GM23338 (cell line): ENCODE measurements around the gene ARSB. TPM values are rescaled to one million over a fixed set of nuclear protein-coding genes. Genes with fewer than 3 reads are reported as not detected.

ENCODE experiments used
- ATAC-seq: fragments of 200-7000 bp; cut with Tn5 transposase; 3 replicates; pipeline ENCODE4 v1.9.1; 2020
- DNase-seq: peaks from one replicate; pipeline ENCODE4 v3.0.0-alpha.2; 2015; ENCODE audit warnings: low spot score
- H2AFZ ChIP-seq: fragments of 200-600 bp; sonication (generic); 2 replicates; pipeline ENCODE4 v1.8.0; 2016; ENCODE audit warnings: antibody characterized with exemption, mild to moderate bottlenecking, moderate library complexity
- H3F3A ChIP-seq: fragments of 200-600 bp; sonication (generic); replicated peaks from 2 replicates; pipeline ENCODE4 v1.8.0; 2017; ENCODE audit warnings: antibody characterized with exemption, mixed run types, low read depth
- H3K27ac ChIP-seq: fragments of 200-600 bp; sonication (generic); 2 replicates; pipeline ENCODE4 v1.6.1; 2016; ENCODE audit warnings: low read depth
- H3K27me3 ChIP-seq: fragments of 200-600 bp; sonication (generic); 2 replicates; pipeline ENCODE4 v1.8.0; 2016; ENCODE audit warnings: mild to moderate bottlenecking, mixed run types, moderate library complexity; ENCODE audit not compliant: insufficient read depth
- H3K36me3 ChIP-seq: fragments of 200-600 bp; sonication (generic); 2 replicates; pipeline ENCODE4 v1.8.0; 2016; ENCODE audit warnings: mild to moderate bottlenecking; ENCODE audit not compliant: insufficient read depth
- H3K4me1 ChIP-seq: fragments of 200-600 bp; sonication (generic); 2 replicates; pipeline ENCODE4 v1.8.0; 2016; ENCODE audit warnings: mild to moderate bottlenecking, moderate library complexity; ENCODE audit not compliant: insufficient read depth
- H3K4me2 ChIP-seq: fragments of 200-600 bp; sonication (generic); 2 replicates; pipeline ENCODE4 v1.7.1; 2017; ENCODE audit warnings: mixed run types
- H3K4me3 ChIP-seq: fragments of 200-600 bp; sonication (generic); 2 replicates; pipeline ENCODE4 v1.6.1; 2016; ENCODE audit warnings: mixed run types
- H3K79me2 ChIP-seq: fragments of 200-600 bp; sonication (generic); replicated peaks from 2 replicates; pipeline ENCODE4 v1.8.0; 2017; ENCODE audit warnings: mild to moderate bottlenecking; ENCODE audit not compliant: insufficient read depth
- H3K9me2 ChIP-seq: fragments of 200-600 bp; sonication (generic); 2 replicates; pipeline ENCODE4 v1.8.0; 2017; ENCODE audit not compliant: insufficient read depth
- H4K20me1 ChIP-seq: fragments of 200-600 bp; sonication (generic); replicated peaks from 2 replicates; pipeline ENCODE4 v1.8.0; 2017; ENCODE audit warnings: mild to moderate bottlenecking; ENCODE audit not compliant: insufficient read depth
- H3K27ac Mint-ChIP-seq: 2 replicates; pipeline ENCODE4 v1.8.0; 2020; ENCODE audit warnings: inconsistent platforms, mild to moderate bottlenecking, moderate library complexity, mixed read lengths
- H3K27me3 Mint-ChIP-seq: 3 replicates; pipeline ENCODE4 v1.8.0; 2022; ENCODE audit warnings: low read depth, mild to moderate bottlenecking, moderate library complexity, mixed read lengths, inconsistent platforms; ENCODE audit not compliant: insufficient read depth, poor library complexity
- H3K36me3 Mint-ChIP-seq: 3 replicates; pipeline ENCODE4 v1.8.0; 2021; ENCODE audit warnings: low read depth, mild to moderate bottlenecking, inconsistent platforms, moderate library complexity, mixed read lengths
- H3K4me1 Mint-ChIP-seq: 3 replicates; pipeline ENCODE4 v1.8.0; 2020; ENCODE audit warnings: mild to moderate bottlenecking, inconsistent platforms, mixed read lengths
- H3K4me3 Mint-ChIP-seq: 3 replicates; pipeline ENCODE4 v1.8.0; 2021; ENCODE audit warnings: moderate library complexity, mild to moderate bottlenecking, inconsistent platforms, mixed read lengths
- H3K9me3 Mint-ChIP-seq: 3 replicates; pipeline ENCODE4 v1.8.0; 2020; ENCODE audit warnings: moderate library complexity, mild to moderate bottlenecking, inconsistent platforms, mixed read lengths
- CREB1 ChIP-seq: fragments of 250-450 bp; sonication (Bioruptor Pico); IDR thresholded peaks from 2 replicates; pipeline ENCODE4 v1.5.0; 2020; ENCODE audit warnings: low read depth, mild to moderate bottlenecking, moderate library complexity
- EZH2phosphoT487 ChIP-seq: fragments of 200-600 bp; sonication (generic); IDR thresholded peaks from one replicate; pipeline ENCODE4 v1.8.1; 2018; ENCODE audit warnings: antibody characterized with exemption; ENCODE audit not compliant: unreplicated experiment
- JUNB ChIP-seq: IDR thresholded peaks from one replicate; pipeline ENCODE4 v1.6.1; 2016; ENCODE audit warnings: antibody characterized with exemption; ENCODE audit not compliant: unreplicated experiment
- NANOG ChIP-seq: IDR thresholded peaks from 2 replicates; pipeline ENCODE4 v1.6.1; 2016; ENCODE audit warnings: antibody characterized with exemption, borderline replicate concordance
- POLR2AphosphoS5 ChIP-seq: IDR thresholded peaks from 2 replicates; pipeline ENCODE4 v1.6.1; 2016; ENCODE audit warnings: antibody characterized with exemption, low read depth
- REST ChIP-seq: IDR thresholded peaks from one replicate; pipeline ENCODE4 v1.6.1; 2018; ENCODE audit warnings: antibody characterized with exemption; ENCODE audit not compliant: unreplicated experiment
- STAT1 ChIP-seq: IDR thresholded peaks from one replicate; pipeline ENCODE4 v1.6.1; 2016; ENCODE audit warnings: antibody characterized with exemption; ENCODE audit not compliant: unreplicated experiment
- ZNF114 ChIP-seq: fragments of 250-450 bp; sonication (Bioruptor Pico); IDR thresholded peaks from 2 replicates; pipeline ENCODE4 v1.5.0; 2020; ENCODE audit warnings: mild to moderate bottlenecking, moderate library complexity
- ZNF331 ChIP-seq: fragments of 250-450 bp; sonication (Bioruptor Pico); IDR thresholded peaks from 2 replicates; pipeline ENCODE4 v1.5.0; 2020; ENCODE audit warnings: low read depth, mild to moderate bottlenecking, moderate library complexity
- polyA plus RNA-seq: library from polyadenylated mRNA; unstranded; fragments of >200 nt; fragmentation: Nextera tagmentation; extraction: Ambion mirVana; gene quantifications from 2 replicates; pipeline ENCODE4 v1.2.1, GENCODE V29; 2016
- total RNA-seq: library from RNA; depleted of rRNA; stranded (reverse); fragments of >200 nt; shearing (Covaris generic); gene quantifications from 2 replicates; pipeline ENCODE4 v1.2.3, GENCODE V29; 2014
- TF ChIP-seq, protein P1 (sequence below), 2 experiments: fragments of 200-600 bp in 1 of 2; sonication (generic) in 1 of 2; conservative IDR thresholded peaks; 2 replicates each; pipeline versions ENCODE4 v1.5.1 to v1.6.1; 2016 to 2017; ENCODE audit warnings: antibody characterized with exemption in 2 of 2, low read depth in 2 of 2, mild to moderate bottlenecking in 2 of 2, moderate library complexity in 1 of 2
- TF ChIP-seq, protein P2 (sequence below): IDR thresholded peaks from 2 replicates; pipeline ENCODE4 v1.6.1; 2016; ENCODE audit warnings: antibody characterized with exemption

Gene ARSB
- total and polyA plus RNA-seq, 2 experiments from 2014 or later: 7.4 to 24.6 TPM

GRCh38 chr5:78804995-78805394, 180.1 kb downstream of the ARSB start (continued):
- TF ChIP-seq, protein P1, sequence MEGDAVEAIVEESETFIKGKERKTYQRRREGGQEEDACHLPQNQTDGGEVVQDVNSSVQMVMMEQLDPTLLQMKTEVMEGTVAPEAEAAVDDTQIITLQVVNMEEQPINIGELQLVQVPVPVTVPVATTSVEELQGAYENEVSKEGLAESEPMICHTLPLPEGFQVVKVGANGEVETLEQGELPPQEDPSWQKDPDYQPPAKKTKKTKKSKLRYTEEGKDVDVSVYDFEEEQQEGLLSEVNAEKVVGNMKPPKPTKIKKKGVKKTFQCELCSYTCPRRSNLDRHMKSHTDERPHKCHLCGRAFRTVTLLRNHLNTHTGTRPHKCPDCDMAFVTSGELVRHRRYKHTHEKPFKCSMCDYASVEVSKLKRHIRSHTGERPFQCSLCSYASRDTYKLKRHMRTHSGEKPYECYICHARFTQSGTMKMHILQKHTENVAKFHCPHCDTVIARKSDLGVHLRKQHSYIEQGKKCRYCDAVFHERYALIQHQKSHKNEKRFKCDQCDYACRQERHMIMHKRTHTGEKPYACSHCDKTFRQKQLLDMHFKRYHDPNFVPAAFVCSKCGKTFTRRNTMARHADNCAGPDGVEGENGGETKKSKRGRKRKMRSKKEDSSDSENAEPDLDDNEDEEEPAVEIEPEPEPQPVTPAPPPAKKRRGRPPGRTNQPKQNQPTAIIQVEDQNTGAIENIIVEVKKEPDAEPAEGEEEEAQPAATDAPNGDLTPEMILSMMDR (conservative IDR thresholded peaks at IDR 0.05; ENCODE audit: low read depth in 2 of 2): no peak
- TF ChIP-seq ZNF114 (no peak), EZH2phosphoT487 (no peak), JUNB (no peak), POLR2AphosphoS5 (no peak), ZNF331 (CRISPR knock-in tag) (no peak), STAT1 (no peak), NANOG (no peak)

DNA sequence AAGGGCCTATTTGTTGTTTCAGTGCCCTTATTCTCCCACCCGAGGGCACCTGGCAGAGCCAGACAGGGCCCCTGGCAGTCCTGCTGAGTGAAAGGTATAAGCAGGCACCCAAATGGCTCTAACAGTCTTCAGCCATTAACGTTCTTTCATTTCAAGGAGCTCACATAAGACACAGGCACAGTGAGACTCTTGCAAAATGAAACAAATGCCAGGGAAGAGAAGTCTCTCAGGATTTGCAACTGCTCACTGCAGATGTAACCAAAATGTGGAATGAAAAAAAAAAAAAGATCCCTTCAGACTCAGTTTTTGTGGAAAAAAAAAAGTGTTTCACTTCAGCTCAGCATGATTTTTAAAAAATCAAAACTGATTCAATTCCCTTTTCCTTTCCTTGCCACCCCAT, 181.2 kb downstream of the ARSB start:
- ATAC-seq: no peak
- peaks cover 5% of the 10 kb centered on the region for H3K27me3 Mint-ChIP-seq
- Histone ChIP-seq H3K27ac (no peak overlapping the region), H3K4me2 (no peak overlapping the region), H3F3A (no peaks in the 10 kb centered on the region), H3K79me2 (no peaks in the 10 kb centered on the region), H3K36me3 (no peaks in the 10 kb centered on the region), H3K27me3 (no peaks in the 10 kb centered on the region), H4K20me1 (no peaks in the 10 kb centered on the region), H3K4me3 (no peak overlapping the region), H3K9me2 (no peaks in the 10 kb centered on the region), H3K4me1 (0 out of 2 replicates have a peak, but pooled peaks cover 4% of the 10 kb centered on the region), H2AFZ (no peak overlapping the region)
- DNase-seq: no peak
- H3K4me1 Mint-ChIP-seq: no peaks in the 10 kb centered on the region; the same call in 2 of the 3 replicates
- H3K4me3 Mint-ChIP-seq: no peak overlapping the region
- peaks cover 16% of the 10 kb centered on the region for H3K36me3 Mint-ChIP-seq
- H3K27ac Mint-ChIP-seq: no peak overlapping the region
- H3K9me3 Mint-ChIP-seq: peaks cover 10% of the 10 kb centered on the region
- TF ChIP-seq REST (no peak), CREB1 (CRISPR knock-in tag) (no peak), STAT1 (no peak), NANOG (no peak), POLR2AphosphoS5 (no peak), ZNF331 (CRISPR knock-in tag) (no peak)
- TF ChIP-seq, protein P2, sequence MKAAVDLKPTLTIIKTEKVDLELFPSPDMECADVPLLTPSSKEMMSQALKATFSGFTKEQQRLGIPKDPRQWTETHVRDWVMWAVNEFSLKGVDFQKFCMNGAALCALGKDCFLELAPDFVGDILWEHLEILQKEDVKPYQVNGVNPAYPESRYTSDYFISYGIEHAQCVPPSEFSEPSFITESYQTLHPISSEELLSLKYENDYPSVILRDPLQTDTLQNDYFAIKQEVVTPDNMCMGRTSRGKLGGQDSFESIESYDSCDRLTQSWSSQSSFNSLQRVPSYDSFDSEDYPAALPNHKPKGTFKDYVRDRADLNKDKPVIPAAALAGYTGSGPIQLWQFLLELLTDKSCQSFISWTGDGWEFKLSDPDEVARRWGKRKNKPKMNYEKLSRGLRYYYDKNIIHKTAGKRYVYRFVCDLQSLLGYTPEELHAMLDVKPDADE: no peak
- TF ChIP-seq, protein P1 (conservative IDR thresholded peaks at IDR 0.05; ENCODE audit: low read depth in 2 of 2): no peak
